Common myeloid progenitor, CD34-positive (primary cell): ENCODE data around the gene OLFML1.

Source experiments
- CTCF ChIA-PET: fragments of 350-600 bp; sonication (Branson Sonifier 250); formaldehyde crosslinking; loops from one replicate; lab custom pipeline; 2021; ENCODE audit warnings: antibody characterized with exemption; lab: Charles Lee
- POLR2A ChIA-PET: fragments of 350-600 bp; sonication (Branson Sonifier 250); formaldehyde crosslinking; loops from one replicate; lab custom pipeline; 2021; ENCODE audit warnings: antibody characterized with exemption; lab: Charles Lee
- DNase-seq, 3 donors: peaks; one replicate each; pipeline versions ENCODE4 v3.0.0 to v3.0.0-alpha.2; 2013
- H3K27ac ChIP-seq, 2 experiments: 1 replicate in 1 of 2; 2 replicates in 1 of 2; pipeline ENCODE4 v1.7.0; 2013; ENCODE audit warnings: inconsistent platforms in 2 of 2, low read length in 2 of 2, mild to moderate bottlenecking in 2 of 2, low read depth in 1 of 2, moderate library complexity in 1 of 2; ENCODE audit not compliant: severe bottlenecking in 2 of 2, insufficient read depth in 1 of 2, poor library complexity in 1 of 2
- H3K27me3 ChIP-seq, 5 experiments: replicated peaks in 2 of 5; 1 replicate in 3 of 5; 2 replicates in 2 of 5; pipeline versions ENCODE4 v1.6.1 to v1.7.0; 2013; ENCODE audit warnings: low read length in 4 of 5, mild to moderate bottlenecking in 2 of 5, moderate library complexity in 2 of 5, inconsistent platforms in 1 of 5; ENCODE audit not compliant: insufficient read depth in 5 of 5, control insufficient read depth in 4 of 5
- H3K36me3 ChIP-seq, 4 experiments: 1 replicate in 2 of 4; 2 replicates in 2 of 4; pipeline versions ENCODE4 v1.6.1 to v1.7.0; 2013; ENCODE audit warnings: low read length in 3 of 4, control low read depth in 1 of 4, mild to moderate bottlenecking in 1 of 4; ENCODE audit not compliant: control insufficient read depth in 4 of 4, insufficient read depth in 4 of 4
- H3K4me1 ChIP-seq, 4 experiments: 1 replicate in 3 of 4; 2 replicates in 1 of 4; pipeline versions ENCODE4 v1.6.1 to v1.7.1; 2013; ENCODE audit warnings: low read length in 3 of 4, mild to moderate bottlenecking in 3 of 4, control low read depth in 1 of 4, inconsistent platforms in 1 of 4, moderate library complexity in 1 of 4; ENCODE audit not compliant: control insufficient read depth in 4 of 4, insufficient read depth in 4 of 4; ENCODE audit errors: control extremely low read depth in 1 of 4
- H3K4me3 ChIP-seq, 7 experiments: 1 replicate in 4 of 7; 2 replicates in 3 of 7; pipeline versions ENCODE4 v1.5.1 to v1.7.0; 2013; ENCODE audit warnings: mild to moderate bottlenecking in 7 of 7, low read length in 6 of 7, moderate library complexity in 6 of 7, inconsistent platforms in 2 of 7, low read depth in 2 of 7, control low read depth in 1 of 7; ENCODE audit not compliant: insufficient read depth in 4 of 7, control insufficient read depth in 1 of 7; ENCODE audit errors: extremely low read depth in 1 of 7
- H3K9me3 ChIP-seq, 5 experiments: 1 replicate in 4 of 5; 2 replicates in 1 of 5; pipeline versions ENCODE4 v1.6.1 to v1.7.1; 2013; ENCODE audit warnings: low read length in 4 of 5, mild to moderate bottlenecking in 2 of 5, inconsistent platforms in 1 of 5, low read depth in 1 of 5, moderate library complexity in 1 of 5; ENCODE audit not compliant: control insufficient read depth in 4 of 5, insufficient read depth in 2 of 5; ENCODE audit errors: control extremely low read depth in 1 of 5
- WGBS: methylation state at CpG from one replicate; pipeline ENCODE4 v1.1.5; 2013; ENCODE audit not compliant: insufficient coverage; 5-methylcytosine and 5-hydroxymethylcytosine counted together

Gene OLFML1

GRCh38 chr11:7543302-7543701, 58.0 kb downstream of the OLFML1 start:
- WGBS = no CpG with 5 or more reads among the region's 1 CpG
- Histone ChIP-seq H3K9me3 (no peaks in the 10 kb centered on the region), H3K4me1 (no peaks in the 10 kb centered on the region), H3K4me3 (no peak overlapping the region), H3K36me3 (no peaks in the 10 kb centered on the region), H3K27ac (no peak overlapping the region), H3K27me3 (peaks cover 0 to 14% (median 4%) of the 10 kb centered on the region in 5 experiments)
- ChIA-PET CTCF (no interaction called here), POLR2A (no interaction called here)
- DNase-seq = no peak

- no peak for DNase-seq
- POLR2A ChIA-PET = no interaction called here
- Histone ChIP-seq H3K4me3 (no peak overlapping the region), H3K9me3 (no peaks in the 10 kb centered on the region), H3K36me3 (no peaks in the 10 kb centered on the region), H3K27me3 (peaks cover 0 to 12% (median 4%) of the 10 kb centered on the region in 5 experiments), H3K4me1 (no peaks in the 10 kb centered on the region), H3K27ac (no peak overlapping the region)
- WGBS = 100% methylated on average over 2 of the region's 3 CpGs
- CTCF ChIA-PET = interaction anchor here (1.0 kb wide), 1 partner anchor 31 kb away, joined by 3 read pairs; the partner anchor contains the start of gene PPFIBP2
Observed at GRCh38 chr11:7544021-7544420, 58.7 kb downstream of the OLFML1 start.

- CTCF ChIA-PET = no interaction called here
- 100% methylated on average over 1 of the region's 4 CpGs for WGBS
Observed at GRCh38 chr11:7545611-7546010, 60.3 kb downstream of the OLFML1 start.

GRCh38 chr11:7546324-7546791, 61.1 kb downstream of the OLFML1 start:
- Histone ChIP-seq H3K36me3 (no peaks in the 10 kb centered on the region), H3K9me3 (no peaks in the 10 kb centered on the region), H3K4me1 (no peaks in the 10 kb centered on the region), H3K27me3 (peaks cover 0 to 7% (median 2%) of the 10 kb centered on the region in 5 experiments), H3K4me3 (no peak overlapping the region), H3K27ac (no peak overlapping the region)
- CTCF ChIA-PET = no interaction called here
- 93% methylated on average over 3 of the region's 3 CpGs for WGBS
- DNase-seq = no peak
- POLR2A ChIA-PET = no interaction called here

More at GRCh38 chr11:7545611-7546010, 60.3 kb downstream of the OLFML1 start:
- no peaks in the 10 kb centered on the region for H3K4me1 ChIP-seq
- no peak for DNase-seq
- H3K36me3 ChIP-seq = no peaks in the 10 kb centered on the region
- H3K27me3 ChIP-seq = peaks cover 0 to 10% (median 3%) of the 10 kb centered on the region in 5 experiments
- H3K4me3 ChIP-seq = no peak overlapping the region
- H3K27ac ChIP-seq = no peak overlapping the region
- H3K9me3 ChIP-seq = no peaks in the 10 kb centered on the region
- POLR2A ChIA-PET = no interaction called here

GRCh38 chr11:7547687-7548086, 62.4 kb downstream of the OLFML1 start:
- ChIA-PET CTCF (interaction anchor here (1.6 kb wide), 1 partner anchor 12 kb away, joined by 5 read pairs; no protein-coding TSS in a partner anchor), POLR2A (interaction anchor here (0.6 kb wide), 1 partner anchor 18 kb away, joined by 3 read pairs; no protein-coding TSS in a partner anchor)
- Histone ChIP-seq H3K36me3 (no peaks in the 10 kb centered on the region), H3K4me3 (no peak overlapping the region), H3K4me1 (no peaks in the 10 kb centered on the region), H3K27ac (no peak overlapping the region), H3K9me3 (no peaks in the 10 kb centered on the region), H3K27me3 (peaks cover 0 to 7% (median 0%) of the 10 kb centered on the region in 5 experiments)
- 78% methylated on average over 4 of the region's 4 CpGs for WGBS
- DNase-seq = no peak

GRCh38 chr11:7548659-7549274, 63.5 kb downstream of the OLFML1 start:
- POLR2A ChIA-PET = no interaction called here

GRCh38 chr11:7549681-7550080, 64.4 kb downstream of the OLFML1 start:
- POLR2A ChIA-PET = no interaction called here
- H3K4me1 ChIP-seq = no peaks in the 10 kb centered on the region
- DNase-seq = no peak
- no peak overlapping the region for H3K27ac ChIP-seq
- no peaks in the 10 kb centered on the region for H3K9me3 ChIP-seq
- WGBS = 86% methylated on average over 1 of the region's 4 CpGs
- no peak overlapping the region for H3K4me3 ChIP-seq
- no peaks in the 10 kb centered on the region for H3K36me3 ChIP-seq
- H3K27me3 ChIP-seq = peaks cover 0 to 2% (median 0%) of the 10 kb centered on the region in 5 experiments
- CTCF ChIA-PET = no interaction called here

More at GRCh38 chr11:7548659-7549274, 63.5 kb downstream of the OLFML1 start:
- Histone ChIP-seq H3K9me3 (no peaks in the 10 kb centered on the region), H3K36me3 (no peaks in the 10 kb centered on the region), H3K27ac (no peak overlapping the region), H3K27me3 (peaks cover 0 to 4% (median 0%) of the 10 kb centered on the region in 5 experiments), H3K4me1 (no peaks in the 10 kb centered on the region), H3K4me3 (no peak overlapping the region)
- CTCF ChIA-PET = interaction anchor here (1.6 kb wide), 1 partner anchor 11 kb away, joined by 5 read pairs; no protein-coding TSS in a partner anchor
- WGBS = 88% methylated on average over 7 of the region's 7 CpGs
- no peak for DNase-seq
